ENCODE results near the gene AQP2.

The AQP2 gene

GRCh38 chr12:49950273-49951251 is at the start of gene AQP2:
AQP2 (plus strand) TSS chr12:49950737; CDS start chr12:49950831, 94 bp downstream.
- no peak for DNase-seq

GRCh38 chr12:49901026-49901425 is 49.5 kb upstream of the AQP2 start:
- no peak for DNase-seq

GRCh38 chr12:49901986-49902385 is 48.6 kb upstream of the AQP2 start:
- DNase-seq = no peak

GRCh38 chr12:49902399-49903350 is 47.9 kb upstream of the AQP2 start:
- DNase-seq = no peak

GRCh38 chr12:49903351-49903699 is 47.2 kb upstream of the AQP2 start:
- no peak for DNase-seq

GRCh38 chr12:49903700-49904423 is 46.7 kb upstream of the AQP2 start, which contains the start of gene FAIM2:
FAIM2 (minus strand) TSS chr12:49903900; CDS start chr12:49903792, 108 bp downstream.
- peak; percentile 64 for DNase-seq

GRCh38 chr12:49904601-49905000 is 45.9 kb upstream of the AQP2 start:
- DNase-seq = no peak

- no peak for DNase-seq
These were observed 44.7 kb upstream of the AQP2 start for GRCh38 chr12:49905718-49906314.

- no peak for DNase-seq
These were observed 43.2 kb upstream of the AQP2 start for GRCh38 chr12:49907352-49907751.

- no peak for DNase-seq
These were observed 41.2 kb upstream of the AQP2 start for GRCh38 chr12:49909356-49909755.

- peak; percentile 19 for DNase-seq
These were observed 40.7 kb upstream of the AQP2 start for GRCh38 chr12:49909826-49910225.

- no peak for DNase-seq
These were observed 40.0 kb upstream of the AQP2 start for GRCh38 chr12:49910331-49911212.

GRCh38 chr12:49911213-49911605 is 39.3 kb upstream of the AQP2 start:
- no peak for DNase-seq

GRCh38 chr12:49912345-49913255 is 37.9 kb upstream of the AQP2 start:
- DNase-seq = no peak

GRCh38 chr12:49916129-49916919 is 34.2 kb upstream of the AQP2 start:
- no peak for DNase-seq

- DNase-seq = no peak
These were observed 33.3 kb upstream of the AQP2 start for GRCh38 chr12:49917166-49917787.

GRCh38 chr12:49917788-49918173 is 32.8 kb upstream of the AQP2 start:
- DNase-seq = no peak

GRCh38 chr12:49920241-49920914 is 30.2 kb upstream of the AQP2 start:
- DNase-seq = no peak

All from stimulated activated CD4-positive, alpha-beta T cell treated with anti-CD3 and anti-CD28 coated beads, Interleukin-15, amount 100 ng/mL, for 24 hours (primary cell).